NCI-H345 (cell line): ENCODE results near the gene CNPY4.

ENCODE experiments used
- DNase-seq: peaks from one replicate; lab custom pipeline; 2025; lab: John Stamatoyannopoulos, UW

CNPY4 gene

DNA sequence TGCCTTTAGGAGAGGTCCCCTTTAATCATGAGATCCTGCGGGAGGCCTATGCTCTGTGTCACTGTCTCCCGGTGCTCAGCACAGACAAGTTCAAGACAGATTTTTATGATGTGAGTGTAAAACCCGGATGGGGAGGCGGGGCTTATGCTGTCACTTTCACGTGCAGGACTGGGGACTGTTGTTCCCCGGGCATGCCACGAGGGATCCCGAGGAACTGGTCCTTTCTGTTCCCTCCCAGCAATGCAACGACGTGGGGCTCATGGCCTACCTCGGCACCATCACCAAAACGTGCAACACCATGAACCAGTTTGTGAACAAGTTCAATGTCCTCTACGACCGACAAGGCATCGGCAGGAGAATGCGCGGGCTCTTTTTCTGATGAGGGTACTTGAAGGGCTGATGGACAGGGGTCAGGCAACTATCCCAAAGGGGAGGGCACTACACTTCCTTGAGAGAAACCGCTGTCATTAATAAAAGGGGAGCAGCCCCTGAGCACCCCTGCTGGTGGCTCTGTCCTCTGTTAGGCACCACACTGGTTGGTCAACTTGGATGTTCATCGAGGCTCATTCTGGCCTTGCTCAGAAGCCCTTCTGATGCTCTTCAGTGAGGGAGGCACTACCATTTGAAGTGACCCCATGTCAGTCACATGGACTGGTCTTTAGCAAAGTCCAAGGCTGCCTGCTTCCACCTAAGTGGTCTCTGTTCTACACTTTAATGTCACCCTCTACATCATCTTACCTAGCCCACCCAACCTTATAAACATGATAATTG lies 27.8 kb upstream of the CNPY4 start:
- no peak for DNase-seq

DNA sequence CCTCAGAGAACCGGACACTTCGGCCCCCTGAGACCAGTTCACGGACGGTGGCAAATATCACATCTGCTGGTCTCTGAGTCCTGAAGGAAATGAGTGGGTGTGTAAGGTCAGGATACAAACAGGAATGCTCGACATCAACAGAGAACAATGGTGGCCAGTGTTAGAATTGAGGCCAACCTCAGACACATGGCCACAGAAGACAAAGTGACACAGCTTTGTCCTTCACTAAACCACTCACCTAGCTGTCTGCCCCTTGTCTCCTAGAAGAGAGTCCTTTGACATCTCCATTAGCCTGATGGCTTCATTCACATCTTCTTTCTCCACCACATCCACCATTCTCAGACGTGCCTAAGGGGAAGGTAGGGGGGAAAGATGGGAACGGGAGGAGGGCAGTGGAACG lies 26.4 kb upstream of the CNPY4 start:
- no peak for DNase-seq

DNA sequence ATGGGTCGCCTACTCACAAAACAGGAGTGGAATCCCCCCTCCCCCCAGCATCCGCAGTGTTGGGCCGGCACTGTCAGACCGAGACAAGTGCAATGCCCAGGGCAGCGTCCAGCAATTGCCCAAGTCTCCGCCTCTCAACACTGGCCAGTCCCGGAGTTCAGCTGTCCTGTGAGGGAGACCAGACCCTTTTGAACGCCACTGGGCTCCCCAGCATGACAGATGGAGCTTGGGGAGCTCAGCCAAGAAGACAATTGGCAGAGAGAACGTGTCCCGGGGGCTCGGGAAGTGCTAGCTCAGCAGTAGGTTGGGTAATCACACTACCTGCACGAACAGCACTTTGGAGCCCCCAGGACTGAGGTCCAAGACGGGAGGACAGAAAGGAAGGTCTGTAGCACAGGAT lies 25.9 kb upstream of the CNPY4 start:
- no peak for DNase-seq

DNA sequence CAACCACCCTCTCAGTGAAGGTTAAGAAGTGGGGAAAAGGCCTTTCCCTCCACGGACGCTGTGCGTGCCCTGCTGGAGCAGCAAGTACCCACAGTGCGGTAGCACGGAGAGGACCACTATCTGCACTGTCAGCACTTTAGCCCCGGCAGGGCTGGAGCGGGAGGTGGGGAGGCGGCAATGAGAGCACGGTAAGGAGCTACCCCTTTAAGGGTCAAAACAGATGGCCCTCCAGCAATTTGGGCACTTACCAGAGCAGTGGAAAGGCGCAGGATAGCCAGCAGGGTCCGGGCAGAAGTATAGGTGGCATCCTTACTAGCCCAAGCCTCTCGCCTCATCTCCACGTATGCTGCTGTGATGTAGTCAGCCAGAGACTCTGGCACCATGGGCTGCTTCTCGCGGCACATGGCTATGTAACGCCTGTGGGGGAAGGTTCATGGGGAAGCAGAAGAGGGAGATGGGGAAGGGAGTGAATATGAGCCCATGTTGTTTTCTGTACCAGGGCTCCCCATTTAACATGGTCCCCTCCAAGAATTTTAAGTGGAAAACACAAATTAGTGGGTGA lies 25.4 kb upstream of the CNPY4 start:
- no peak for DNase-seq

DNA sequence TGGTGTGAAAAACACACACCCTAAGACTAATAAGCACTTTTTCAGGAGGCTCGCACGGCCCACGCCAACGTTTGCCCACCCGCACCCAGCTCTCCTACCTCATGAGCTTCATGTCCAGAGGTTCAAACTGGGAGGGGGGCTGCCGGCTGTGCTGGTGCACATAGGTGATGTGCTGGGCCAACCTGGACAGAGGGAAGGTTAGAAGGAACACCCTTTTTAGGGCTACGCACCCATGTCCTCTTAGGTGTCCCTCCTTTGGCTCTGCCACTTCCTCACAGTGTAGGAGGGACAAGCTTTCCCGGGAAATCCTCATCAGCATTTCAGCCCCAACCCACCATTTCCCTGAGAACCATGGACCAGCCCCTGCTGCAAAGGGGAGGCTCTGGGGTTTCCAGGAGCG lies 24.1 kb upstream of the CNPY4 start:
- DNase-seq, result no peak

DNA sequence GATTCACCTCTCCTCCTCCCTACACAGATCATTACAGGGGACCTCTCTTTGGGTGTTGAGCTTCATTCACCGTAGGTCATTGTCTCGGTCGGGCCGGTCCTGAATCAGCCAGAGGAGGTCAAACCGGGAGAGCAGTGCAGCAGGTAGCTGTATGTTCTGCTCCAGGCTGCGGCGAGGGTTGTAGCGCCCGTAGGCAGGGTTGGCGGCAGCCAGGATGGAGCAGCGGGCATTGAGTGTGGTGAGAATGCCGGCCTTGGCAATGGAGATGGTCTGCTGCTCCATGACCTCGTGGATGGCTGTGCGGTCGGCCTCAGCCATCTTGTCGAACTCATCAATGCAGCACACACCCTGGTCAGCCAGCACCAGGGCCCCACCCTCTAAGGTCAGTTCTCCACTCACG lies 23.7 kb upstream of the CNPY4 start:
- DNase-seq, result no peak

DNA sequence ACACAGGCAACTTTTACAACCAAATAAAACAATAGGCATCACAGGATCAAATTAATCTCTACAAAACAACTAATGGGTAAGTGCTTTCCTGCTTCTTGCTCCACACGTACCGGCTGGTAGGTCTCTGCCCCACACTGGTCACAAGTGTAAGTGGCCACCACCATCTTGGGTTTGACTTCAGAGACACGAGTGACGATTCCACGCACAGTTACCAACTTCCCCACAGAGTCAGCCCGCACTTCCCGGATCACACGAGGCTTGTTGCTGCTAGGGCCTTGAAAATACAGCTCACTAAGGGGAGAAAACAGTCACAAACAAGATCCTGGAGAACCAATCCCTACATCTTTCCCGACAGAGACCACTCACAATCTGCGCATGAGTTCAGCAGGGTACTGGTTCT lies 20.5 kb upstream of the CNPY4 start:
- DNase-seq, result no peak

DNA sequence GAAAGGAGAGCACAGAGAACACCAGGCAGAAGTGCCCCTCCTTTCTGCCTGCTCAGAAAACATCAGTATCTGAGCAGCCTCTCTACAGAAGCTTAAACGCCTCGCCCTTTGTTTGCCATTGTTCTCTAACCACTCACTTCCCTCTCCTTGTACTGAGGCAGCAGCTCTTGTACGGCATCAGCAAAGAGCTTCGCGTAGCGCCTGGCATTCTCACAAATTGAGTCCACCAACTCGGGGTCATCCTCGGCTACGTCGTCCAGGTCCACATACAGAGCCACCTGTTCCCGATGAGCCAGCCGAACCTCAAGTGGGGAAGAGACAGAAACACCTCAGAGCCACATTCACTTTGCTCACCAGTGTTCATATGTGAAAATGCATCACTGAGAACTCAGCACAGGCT lies 20.0 kb upstream of the CNPY4 start:
- DNase-seq, result no peak

DNA sequence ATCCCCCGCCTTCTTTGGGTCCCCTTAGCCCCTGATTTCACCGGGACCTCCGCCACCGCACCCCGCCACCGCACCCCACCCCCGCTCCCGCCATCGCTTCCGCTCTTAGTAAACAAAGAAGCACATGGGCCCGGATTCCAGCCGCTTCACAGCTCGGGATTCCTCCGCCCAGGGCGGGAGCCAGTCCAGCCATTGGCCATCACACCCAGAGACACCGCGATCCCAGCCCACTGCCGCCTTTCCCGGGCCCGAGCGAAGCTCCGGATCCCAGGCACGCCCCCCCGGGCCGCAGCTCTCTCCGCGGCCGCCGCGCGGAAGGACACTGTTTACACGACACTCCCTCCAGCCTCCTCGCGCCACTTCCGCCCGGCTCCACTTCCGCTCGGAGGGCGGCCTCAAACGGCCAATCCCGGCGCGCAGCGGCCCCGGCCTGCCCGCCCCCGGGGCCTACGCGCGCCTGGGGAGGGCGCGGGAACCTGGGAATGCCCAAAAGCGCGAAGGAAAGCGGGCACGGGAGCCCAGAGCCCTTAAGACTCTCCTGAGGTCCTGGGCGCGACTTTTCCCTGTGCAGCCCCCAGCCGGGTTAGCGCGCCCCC lies 18.9 kb upstream of the CNPY4 start:
- peak; percentile 96 for DNase-seq

DNA sequence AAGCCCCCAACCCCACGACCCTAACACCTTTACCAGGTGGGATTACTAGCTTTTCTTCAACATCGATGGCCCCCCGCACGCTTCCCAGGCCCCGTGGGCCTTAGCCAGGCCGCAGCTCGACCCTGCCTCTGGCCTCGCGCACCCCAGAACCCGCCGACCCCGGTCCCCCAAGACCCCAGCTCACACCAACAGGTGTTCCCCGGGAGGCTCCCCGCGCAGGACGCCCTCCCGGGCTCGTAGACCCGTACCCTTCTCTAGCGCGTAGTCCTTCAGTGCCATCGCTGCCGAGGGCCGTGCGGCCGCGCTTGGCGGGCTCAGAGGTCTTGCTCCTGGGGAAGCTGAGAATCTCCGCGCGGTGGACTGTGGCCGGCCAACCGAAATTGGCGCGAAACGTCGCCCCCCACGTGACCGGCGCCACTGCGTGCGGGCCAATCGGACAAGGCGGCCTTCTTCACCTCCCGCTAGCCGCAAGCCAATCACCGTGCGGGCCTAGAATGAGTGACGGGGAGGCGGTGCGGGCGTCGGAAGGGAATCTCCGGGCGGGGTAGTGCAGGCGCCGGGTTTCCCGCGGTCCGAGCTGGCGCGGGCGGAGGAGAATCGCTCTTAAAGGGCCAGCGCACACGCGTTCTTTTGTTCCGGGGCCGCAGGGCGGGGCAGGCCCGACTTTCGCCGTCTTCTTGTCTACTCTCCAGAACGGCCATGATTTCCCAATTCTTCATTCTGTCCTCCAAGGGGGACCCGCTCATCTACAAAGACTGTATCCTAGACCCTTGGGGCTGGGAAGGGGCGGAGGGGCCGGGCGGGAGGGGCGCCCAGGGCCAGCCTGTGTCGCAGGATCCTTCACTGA lies 18.2 kb upstream of the CNPY4 start, which contains the start of the genes AP4M1 and MCM7:
AP4M1 (plus strand) TSS at position 628 of the 847 bp plus-strand sequence; CDS start at position 700, 72 bp downstream.
MCM7 (minus strand) TSS at position 382 of the 847 bp plus-strand sequence; CDS start at position 279, 103 bp downstream.
- DNase-seq, result peak; percentile 99

DNA sequence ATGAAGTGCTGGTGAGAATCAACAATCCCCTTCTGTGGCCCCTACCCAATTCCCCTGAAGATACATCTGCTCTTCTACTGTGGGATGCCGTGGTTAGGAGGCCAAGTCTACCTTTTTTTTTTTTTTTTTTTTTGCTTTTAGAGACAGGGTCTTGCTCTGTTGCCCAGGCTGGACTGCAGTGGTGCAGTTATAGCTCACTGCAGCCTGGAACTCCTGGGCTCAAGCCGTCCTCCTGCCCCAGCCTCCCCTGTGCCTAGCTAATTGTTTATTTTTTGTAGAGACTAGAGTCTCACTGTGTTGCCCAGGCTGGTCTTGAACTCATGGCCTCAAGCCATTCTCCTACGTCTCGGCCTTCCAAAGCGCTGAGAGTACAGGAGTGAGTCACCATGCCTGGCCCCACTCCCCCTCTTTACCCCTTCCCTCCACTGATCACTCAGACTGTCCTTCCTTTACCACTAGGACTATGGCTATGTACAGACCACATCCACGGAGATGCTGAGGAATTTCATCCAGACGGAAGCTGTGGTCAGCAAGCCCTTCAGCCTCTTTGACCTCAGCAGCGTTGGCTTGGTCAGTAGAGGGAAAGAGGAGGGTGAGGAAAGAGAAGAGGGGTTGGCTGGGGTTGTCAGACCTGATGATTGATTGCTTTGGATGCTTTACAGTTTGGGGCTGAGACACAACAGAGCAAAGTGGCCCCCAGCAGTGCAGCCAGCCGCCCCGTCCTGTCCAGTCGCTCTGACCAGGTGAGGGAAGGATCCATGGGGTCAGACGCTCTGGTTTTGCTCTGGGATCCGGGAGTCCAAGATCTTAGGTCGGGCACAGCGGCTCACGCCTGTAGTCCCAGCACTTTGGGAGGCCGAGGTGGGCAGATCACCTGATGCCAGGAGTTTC lies 16.2 kb upstream of the CNPY4 start:
- DNase-seq, result no peak

DNA sequence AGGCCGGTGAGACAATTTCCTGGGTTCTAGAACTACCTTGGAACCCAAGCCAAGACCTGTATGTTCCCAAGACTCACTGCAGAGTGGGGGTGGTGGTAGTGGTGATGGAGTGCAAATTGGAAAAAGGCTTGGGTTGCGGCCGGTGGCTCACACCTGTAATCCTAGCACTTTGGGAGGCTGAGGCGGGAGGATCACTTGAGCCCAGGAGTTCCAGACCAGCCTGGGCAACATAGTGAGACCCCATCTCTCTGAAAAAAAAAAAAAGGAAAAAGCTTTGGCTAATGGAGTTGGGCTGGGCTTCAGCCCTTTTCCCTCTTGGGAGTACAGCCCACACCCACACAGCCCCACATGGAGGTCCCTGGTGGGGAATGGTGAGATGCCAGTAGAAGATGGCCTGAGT lies 13.9 kb upstream of the CNPY4 start:
- no peak for DNase-seq

DNA sequence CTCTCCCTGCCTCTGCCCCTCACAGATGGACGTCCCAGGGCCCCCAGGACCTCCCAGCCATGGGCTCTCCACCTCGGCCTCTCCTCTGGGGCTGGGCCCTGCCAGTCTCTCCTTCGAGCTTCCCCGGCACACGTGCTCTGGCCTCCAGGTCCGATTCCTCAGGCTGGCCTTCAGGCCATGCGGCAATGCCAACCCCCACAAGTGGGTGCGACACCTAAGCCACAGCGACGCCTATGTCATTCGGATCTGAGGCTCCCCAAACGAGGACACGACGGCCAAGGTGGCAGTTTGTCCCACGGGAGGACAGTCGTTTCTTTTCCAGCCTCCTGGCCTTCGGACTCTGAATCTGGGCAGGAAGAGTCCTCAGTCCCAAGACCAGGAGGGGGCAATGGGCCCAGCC lies 12.8 kb upstream of the CNPY4 start:
- no peak for DNase-seq

DNA sequence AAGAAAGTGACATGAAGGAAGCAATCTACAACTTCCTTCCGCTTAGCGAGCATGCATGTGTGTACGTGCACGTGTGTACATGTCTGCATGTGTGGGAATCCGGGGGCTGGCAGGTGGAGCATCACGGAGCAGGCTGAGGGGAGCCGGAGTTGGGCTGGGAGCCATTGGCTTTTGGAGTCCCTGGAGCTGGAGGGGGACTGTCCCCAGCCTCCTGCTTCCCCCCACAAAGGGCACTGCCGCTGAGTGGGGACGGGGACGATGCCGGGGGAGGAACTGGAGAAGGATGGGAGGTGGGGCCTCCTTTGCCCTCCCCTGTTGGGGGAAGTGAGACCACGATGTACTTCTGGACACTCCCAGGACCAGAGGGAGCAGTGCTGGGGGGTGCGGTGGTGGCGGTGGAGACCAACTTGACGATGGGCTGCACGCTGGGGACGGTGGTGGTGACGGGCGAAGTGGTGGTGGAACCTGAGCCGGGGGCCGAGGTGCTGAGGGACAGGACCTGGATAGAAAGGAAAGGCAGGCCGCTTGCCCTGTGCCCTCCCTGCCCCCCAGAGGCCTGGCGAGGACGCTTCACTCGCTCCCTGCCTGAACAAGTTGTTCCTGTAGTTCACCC lies 12.2 kb upstream of the CNPY4 start:
- no peak for DNase-seq

DNA sequence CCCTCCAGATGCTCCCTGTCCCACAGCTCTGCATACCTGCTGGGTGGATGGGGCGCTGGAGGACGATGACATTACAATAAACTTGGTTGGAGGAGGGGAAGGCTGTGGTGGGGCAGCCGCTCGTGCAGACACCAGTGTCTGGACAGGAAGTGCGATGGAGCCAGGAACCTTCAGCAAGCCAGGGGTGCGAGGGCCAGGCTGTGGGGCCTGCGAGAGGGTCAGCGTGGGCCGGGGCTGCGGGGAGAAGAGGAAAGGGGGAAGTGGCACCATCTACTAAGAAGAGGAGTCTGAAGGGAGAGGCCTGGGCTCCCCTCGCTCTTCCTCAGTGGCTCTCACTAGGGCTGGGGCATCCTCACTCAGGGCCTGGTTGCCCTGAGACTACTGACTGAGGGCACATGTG lies 11.5 kb upstream of the CNPY4 start:
- DNase-seq, result no peak

DNA sequence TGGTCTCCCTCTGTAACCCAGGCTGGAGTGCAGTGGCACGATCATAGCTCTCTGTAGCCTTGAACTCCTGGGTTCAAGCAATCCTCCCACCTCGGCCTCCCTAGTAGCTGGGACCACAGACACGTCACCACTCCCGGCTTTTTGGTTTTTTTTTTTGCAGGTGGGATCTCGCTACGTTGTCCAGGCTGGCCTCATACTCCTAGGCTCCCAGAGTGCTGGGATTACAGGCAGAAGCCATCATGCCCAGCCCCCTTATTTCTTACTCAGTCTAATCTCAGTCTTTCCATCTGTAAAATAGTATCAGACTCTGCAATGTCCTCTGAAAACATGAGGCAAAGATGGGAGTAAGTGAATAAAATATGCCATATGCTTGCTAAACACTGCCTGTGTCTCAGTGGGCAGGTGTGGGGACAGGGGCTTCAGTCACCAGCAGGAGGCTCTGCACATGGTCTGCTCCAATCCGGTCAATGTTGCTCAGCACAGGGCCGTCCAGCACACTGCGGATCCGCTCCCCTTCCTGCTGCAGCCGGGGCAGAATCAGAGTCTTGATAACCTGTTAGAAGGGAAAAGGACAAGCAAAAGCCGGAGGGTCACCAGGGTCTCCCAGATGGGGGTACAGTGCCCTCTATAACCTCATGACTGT lies 9.8 kb upstream of the CNPY4 start:
- DNase-seq, result no peak

DNA sequence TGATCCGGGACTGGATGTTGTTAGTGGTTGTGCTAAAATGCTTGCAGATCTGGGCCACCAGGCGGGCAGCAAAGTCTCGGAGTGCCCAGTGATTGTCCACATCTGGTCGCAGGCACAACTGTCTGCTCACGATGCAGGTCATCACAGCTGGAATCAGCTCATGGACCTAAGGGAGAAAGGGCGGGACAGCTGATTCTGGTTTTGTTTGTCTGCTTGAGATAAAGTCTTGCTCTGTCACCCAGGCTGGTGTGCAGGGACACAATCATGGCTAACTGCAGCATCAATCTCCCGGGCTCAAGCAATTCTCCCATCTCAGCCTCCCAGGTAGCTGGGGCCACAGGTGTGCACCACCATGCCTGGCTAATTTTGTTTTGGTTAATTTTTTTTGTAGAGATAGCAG lies 8.3 kb upstream of the CNPY4 start:
- no peak for DNase-seq

DNA sequence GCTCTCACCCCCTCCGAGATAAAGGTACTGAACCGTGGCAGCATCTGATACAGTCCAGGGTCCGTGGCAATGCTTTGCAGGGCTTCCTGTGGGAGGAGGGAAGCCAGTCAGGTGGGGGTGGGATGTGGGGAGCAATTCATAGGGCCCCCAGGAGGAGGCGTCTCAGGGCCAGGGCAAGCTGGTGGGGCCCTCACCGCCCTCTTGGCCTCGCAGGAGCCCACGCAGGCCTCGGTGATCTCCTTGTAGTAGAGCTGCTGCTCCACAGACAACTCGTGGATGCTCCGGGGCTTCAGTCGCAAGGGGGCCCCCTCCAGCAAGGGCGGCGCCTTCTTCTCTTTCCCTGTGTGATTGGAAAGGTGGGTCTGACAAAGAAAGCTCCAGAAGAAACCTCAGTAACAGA lies 7.5 kb upstream of the CNPY4 start:
- no peak for DNase-seq

DNA sequence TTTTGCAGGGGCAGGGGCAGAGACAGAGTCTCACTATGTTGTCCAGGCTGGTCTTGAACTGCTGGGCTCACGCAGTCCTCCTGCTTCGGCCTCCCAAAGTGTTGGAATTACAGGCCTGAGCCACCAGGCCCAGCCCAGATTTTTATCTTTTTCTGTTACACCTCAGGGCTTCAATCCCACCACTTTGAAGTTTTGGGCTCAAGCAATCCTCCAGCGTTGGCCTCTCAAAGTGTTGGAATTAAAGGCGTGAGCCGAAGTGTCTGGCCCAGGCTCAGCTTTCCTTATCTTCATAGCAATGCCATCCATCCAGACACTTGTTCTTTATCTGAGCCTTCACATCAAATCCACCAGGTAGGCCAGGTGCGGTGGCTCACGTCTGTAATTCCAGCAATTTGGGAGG lies 4.4 kb upstream of the CNPY4 start:
- no peak for DNase-seq

DNA sequence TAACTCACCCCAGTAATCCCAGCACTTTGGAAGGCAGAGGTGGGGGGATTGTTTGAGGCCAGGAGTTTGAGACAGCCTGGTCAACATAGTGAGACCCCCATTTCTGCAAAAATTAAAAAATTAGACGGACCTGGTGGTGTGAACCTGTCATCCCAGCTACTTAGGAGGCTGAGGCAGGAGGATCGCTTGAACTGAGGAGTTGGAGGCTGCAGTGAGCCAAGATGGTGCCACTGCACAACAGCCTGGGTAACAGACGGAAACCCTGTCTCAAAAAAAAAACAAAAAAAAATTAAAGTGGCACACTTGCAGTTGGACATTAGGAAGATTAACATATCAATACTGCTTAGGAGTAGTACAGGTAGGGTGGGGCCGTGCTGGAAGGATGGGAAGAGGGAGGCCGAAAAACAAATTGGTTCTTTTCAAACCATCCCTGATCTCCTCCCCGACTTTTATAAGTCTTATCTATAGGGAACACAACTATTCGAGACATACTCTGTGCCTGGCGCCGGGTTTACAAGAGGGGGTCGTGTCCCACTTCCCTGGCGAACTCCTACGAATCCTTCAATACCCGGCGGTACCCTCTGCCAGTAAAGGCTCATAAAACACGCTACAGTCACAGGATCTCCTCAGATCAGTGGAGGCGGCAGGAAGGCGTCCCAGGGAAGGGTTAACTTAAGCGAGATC lies 904 bp upstream of the CNPY4 start:
- DNase-seq, result no peak
